ENCODE results near the gene N4BP2. TPM values are rescaled to one million over a fixed set of nuclear protein-coding genes. Genes with fewer than 3 reads are reported as not detected.
A peak's percentile ranks its signal among the peaks of the same experiment; 100 is the strongest.

N4BP2 gene
- total RNA-seq, 1 experiment from 2014 or later = 31.7 TPM

DNA sequence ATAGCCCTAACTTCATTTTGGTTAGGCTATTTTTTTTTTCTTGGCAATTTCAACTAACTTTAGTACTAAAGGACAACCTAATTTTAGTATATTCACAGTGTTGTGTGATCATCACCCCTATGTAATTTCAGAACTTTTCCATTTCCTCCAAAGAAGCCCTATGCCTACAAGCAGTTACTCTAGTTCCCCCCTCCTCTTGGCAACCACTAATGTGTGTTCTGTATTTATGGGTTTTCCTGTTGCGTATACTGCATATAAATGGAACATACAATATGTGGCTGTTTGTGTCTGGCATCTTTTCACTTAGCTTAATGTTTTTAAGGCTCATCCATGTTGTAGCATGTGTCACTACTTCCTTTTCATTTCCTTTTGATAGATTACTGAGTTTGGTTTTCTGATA lies 57.6 kb downstream of the N4BP2 start (continued):
- TF ChIP-seq, protein P1, sequence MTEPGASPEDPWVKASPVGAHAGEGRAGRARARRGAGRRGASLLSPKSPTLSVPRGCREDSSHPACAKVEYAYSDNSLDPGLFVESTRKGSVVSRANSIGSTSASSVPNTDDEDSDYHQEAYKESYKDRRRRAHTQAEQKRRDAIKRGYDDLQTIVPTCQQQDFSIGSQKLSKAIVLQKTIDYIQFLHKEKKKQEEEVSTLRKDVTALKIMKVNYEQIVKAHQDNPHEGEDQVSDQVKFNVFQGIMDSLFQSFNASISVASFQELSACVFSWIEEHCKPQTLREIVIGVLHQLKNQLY (CRISPR knock-in tag; IDR thresholded peaks at IDR 0.05) = no peak
- no peak for TF ChIP-seq ZNF396 (CRISPR knock-in tag; IDR thresholded peaks at IDR 0.05; ENCODE audit: borderline replicate concordance)
- TF ChIP-seq ZNF232 (CRISPR knock-in tag; IDR thresholded peaks at IDR 0.05) = no peak
- no peak for TF ChIP-seq NFE2L1 (CRISPR knock-in tag; IDR thresholded peaks at IDR 0.05)
- TF ChIP-seq NFATC4 (CRISPR knock-in tag; IDR thresholded peaks at IDR 0.05) = no peak
- TF ChIP-seq CREM (CRISPR knock-in tag; IDR thresholded peaks at IDR 0.05) = no peak
- no peak for TF ChIP-seq ZNF219 (CRISPR knock-in tag; IDR thresholded peaks at IDR 0.05; ENCODE audit: borderline replicate concordance)
- TF ChIP-seq, protein P2, sequence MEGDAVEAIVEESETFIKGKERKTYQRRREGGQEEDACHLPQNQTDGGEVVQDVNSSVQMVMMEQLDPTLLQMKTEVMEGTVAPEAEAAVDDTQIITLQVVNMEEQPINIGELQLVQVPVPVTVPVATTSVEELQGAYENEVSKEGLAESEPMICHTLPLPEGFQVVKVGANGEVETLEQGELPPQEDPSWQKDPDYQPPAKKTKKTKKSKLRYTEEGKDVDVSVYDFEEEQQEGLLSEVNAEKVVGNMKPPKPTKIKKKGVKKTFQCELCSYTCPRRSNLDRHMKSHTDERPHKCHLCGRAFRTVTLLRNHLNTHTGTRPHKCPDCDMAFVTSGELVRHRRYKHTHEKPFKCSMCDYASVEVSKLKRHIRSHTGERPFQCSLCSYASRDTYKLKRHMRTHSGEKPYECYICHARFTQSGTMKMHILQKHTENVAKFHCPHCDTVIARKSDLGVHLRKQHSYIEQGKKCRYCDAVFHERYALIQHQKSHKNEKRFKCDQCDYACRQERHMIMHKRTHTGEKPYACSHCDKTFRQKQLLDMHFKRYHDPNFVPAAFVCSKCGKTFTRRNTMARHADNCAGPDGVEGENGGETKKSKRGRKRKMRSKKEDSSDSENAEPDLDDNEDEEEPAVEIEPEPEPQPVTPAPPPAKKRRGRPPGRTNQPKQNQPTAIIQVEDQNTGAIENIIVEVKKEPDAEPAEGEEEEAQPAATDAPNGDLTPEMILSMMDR (IDR thresholded peaks at IDR 0.05) = no peak
- TF ChIP-seq, protein P3, sequence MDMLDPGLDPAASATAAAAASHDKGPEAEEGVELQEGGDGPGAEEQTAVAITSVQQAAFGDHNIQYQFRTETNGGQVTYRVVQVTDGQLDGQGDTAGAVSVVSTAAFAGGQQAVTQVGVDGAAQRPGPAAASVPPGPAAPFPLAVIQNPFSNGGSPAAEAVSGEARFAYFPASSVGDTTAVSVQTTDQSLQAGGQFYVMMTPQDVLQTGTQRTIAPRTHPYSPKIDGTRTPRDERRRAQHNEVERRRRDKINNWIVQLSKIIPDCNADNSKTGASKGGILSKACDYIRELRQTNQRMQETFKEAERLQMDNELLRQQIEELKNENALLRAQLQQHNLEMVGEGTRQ (CRISPR knock-in tag; IDR thresholded peaks at IDR 0.05) = no peak
- TF ChIP-seq ZNF121 (CRISPR knock-in tag; IDR thresholded peaks at IDR 0.05) = no peak
- TF ChIP-seq OVOL2 (CRISPR knock-in tag; IDR thresholded peaks at IDR 0.05; ENCODE audit: borderline replicate concordance) = no peak

DNA sequence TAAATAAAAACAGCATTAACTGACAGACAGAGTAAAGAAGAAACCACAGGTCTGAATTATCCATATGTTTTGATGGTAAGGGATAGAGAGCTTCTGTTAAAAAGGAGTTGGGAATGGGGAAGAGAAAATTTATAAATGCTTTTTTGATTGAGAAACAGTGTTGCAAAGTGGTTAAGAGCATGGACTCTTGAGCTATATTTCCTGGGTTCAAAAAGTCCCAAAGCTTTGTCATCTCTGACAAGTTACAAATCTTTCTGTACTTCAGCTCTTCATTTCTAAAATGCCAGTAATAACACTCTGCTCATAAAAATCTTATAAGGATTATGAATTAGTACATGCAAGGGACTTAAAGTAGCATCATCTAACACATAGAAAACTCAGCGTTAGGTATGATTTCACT lies 62.2 kb downstream of the N4BP2 start:
- Mint-ChIP-seq H3K27ac (peak overlapping the region; percentile 63), H3K4me1 (peaks cover 32% of the 10 kb centered on the region), H3K27me3 (ENCODE audit: low read depth) (no peaks in the 10 kb centered on the region), H3K4me3 (peak overlapping the region; percentile 29), H3K9me3 (no peaks in the 10 kb centered on the region), H3K36me3 (peaks cover 24% of the 10 kb centered on the region)
- no peak for TF ChIP-seq ZBTB21 (CRISPR knock-in tag; IDR thresholded peaks at IDR 0.05; ENCODE audit: borderline replicate concordance)
- TF ChIP-seq, protein P4, sequence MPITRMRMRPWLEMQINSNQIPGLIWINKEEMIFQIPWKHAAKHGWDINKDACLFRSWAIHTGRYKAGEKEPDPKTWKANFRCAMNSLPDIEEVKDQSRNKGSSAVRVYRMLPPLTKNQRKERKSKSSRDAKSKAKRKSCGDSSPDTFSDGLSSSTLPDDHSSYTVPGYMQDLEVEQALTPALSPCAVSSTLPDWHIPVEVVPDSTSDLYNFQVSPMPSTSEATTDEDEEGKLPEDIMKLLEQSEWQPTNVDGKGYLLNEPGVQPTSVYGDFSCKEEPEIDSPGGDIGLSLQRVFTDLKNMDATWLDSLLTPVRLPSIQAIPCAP (CRISPR knock-in tag; IDR thresholded peaks at IDR 0.05) = no peak
- TF ChIP-seq, protein P3 (CRISPR knock-in tag; IDR thresholded peaks at IDR 0.05) = no peak
- TF ChIP-seq NFE2L1 (CRISPR knock-in tag; IDR thresholded peaks at IDR 0.05) = no peak
- no peak for TF ChIP-seq JAZF1 (CRISPR knock-in tag; IDR thresholded peaks at IDR 0.05)
- TF ChIP-seq, protein P5, sequence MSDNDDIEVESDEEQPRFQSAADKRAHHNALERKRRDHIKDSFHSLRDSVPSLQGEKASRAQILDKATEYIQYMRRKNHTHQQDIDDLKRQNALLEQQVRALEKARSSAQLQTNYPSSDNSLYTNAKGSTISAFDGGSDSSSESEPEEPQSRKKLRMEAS (CRISPR knock-in tag; IDR thresholded peaks at IDR 0.05) = no peak
- TF ChIP-seq, protein P6, sequence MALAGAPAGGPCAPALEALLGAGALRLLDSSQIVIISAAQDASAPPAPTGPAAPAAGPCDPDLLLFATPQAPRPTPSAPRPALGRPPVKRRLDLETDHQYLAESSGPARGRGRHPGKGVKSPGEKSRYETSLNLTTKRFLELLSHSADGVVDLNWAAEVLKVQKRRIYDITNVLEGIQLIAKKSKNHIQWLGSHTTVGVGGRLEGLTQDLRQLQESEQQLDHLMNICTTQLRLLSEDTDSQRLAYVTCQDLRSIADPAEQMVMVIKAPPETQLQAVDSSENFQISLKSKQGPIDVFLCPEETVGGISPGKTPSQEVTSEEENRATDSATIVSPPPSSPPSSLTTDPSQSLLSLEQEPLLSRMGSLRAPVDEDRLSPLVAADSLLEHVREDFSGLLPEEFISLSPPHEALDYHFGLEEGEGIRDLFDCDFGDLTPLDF (CRISPR knock-in tag; IDR thresholded peaks at IDR 0.05) = no peak
- no peak for TF ChIP-seq ZNF416 (CRISPR knock-in tag; IDR thresholded peaks at IDR 0.05)
- no peak for TF ChIP-seq ZNF396 (CRISPR knock-in tag; IDR thresholded peaks at IDR 0.05; ENCODE audit: borderline replicate concordance)
- TF ChIP-seq NFATC4 (CRISPR knock-in tag; IDR thresholded peaks at IDR 0.05) = no peak
- TF ChIP-seq, protein P7, sequence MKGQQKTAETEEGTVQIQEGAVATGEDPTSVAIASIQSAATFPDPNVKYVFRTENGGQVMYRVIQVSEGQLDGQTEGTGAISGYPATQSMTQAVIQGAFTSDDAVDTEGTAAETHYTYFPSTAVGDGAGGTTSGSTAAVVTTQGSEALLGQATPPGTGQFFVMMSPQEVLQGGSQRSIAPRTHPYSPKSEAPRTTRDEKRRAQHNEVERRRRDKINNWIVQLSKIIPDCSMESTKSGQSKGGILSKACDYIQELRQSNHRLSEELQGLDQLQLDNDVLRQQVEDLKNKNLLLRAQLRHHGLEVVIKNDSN (CRISPR knock-in tag; IDR thresholded peaks at IDR 0.05) = no peak
- POLR2A ChIA-PET = no interaction called here
- no peak; the same call in 1 of the 2 replicates for ATAC-seq
- no peak for DNase-seq (ENCODE audit: low spot score)
- CTCF ChIA-PET = interaction anchor here (0.8 to 2.7 kb wide), 4 partner anchors 11 to 206 kb away, joined by 3 to 13 read pairs (median 6); no protein-coding TSS in a partner anchor

Data from WTC11 (cell line).